HepG2 (cell line): ENCODE data around the gene ZNF101. TPM values are rescaled to one million over a fixed set of nuclear protein-coding genes. Genes with fewer than 3 reads are reported as not detected.

Source experiments
- BATF2 ChIP-seq: sonication (generic); formaldehyde crosslinking; IDR thresholded peaks from 2 replicates; pipeline ENCODE4 v1.8.0; 2022; ENCODE audit warnings: mild to moderate bottlenecking, missing genetic modification reagents, moderate library complexity
- BRF2 ChIP-seq: sonication (generic); formaldehyde crosslinking; IDR thresholded peaks from 2 replicates; pipeline ENCODE4 v1.8.1; 2022; ENCODE audit warnings: mild to moderate bottlenecking, missing genetic modification reagents
- CREB3 ChIP-seq: sonication (generic); formaldehyde crosslinking; IDR thresholded peaks from 2 replicates; pipeline ENCODE4 v1.5.0; 2020; ENCODE audit warnings: missing genetic modification reagents
- ETV6 ChIP-seq: sonication (generic); formaldehyde crosslinking; conservative IDR thresholded peaks from 2 replicates; pipeline ENCODE4 v1.4.0; 2020; ENCODE audit warnings: missing genetic modification reagents
- GTF2F1 ChIP-seq: fragments of 150-350 bp; IDR thresholded peaks from 2 replicates; pipeline ENCODE4 v1.6.1; 2014; ENCODE audit warnings: low read length
- KLF16 ChIP-seq, 2 experiments: sonication (generic) in 1 of 2; formaldehyde crosslinking in 1 of 2; IDR thresholded peaks; 2 replicates each; pipeline versions ENCODE4 v1.6.1 to v1.8.0; 2016 to 2023; ENCODE audit warnings: missing genetic modification reagents in 2 of 2, missing compliant biosample characterization in 1 of 2
- MTERF4 ChIP-seq: sonication (generic); formaldehyde crosslinking; IDR thresholded peaks from 2 replicates; pipeline ENCODE4 v1.8.0; 2023; ENCODE audit warnings: mild to moderate bottlenecking, missing genetic modification reagents
- POGK ChIP-seq: sonication (generic); formaldehyde crosslinking; conservative IDR thresholded peaks from 2 replicates; pipeline ENCODE4 v1.8.0; 2022; ENCODE audit warnings: mild to moderate bottlenecking, moderate library complexity, missing genetic modification reagents
- PRDM10 ChIP-seq: sonication (generic); formaldehyde crosslinking; IDR thresholded peaks from 2 replicates; pipeline ENCODE4 v1.4.0; 2020; ENCODE audit warnings: low read depth, missing genetic modification reagents
- SMC3 ChIP-seq: IDR thresholded peaks from 2 replicates; pipeline ENCODE4 v1.6.1; 2011; ENCODE audit warnings: low read length, improper control_type of control experiment
- ZNF10 ChIP-seq: sonication (generic); formaldehyde crosslinking; IDR thresholded peaks from 2 replicates; pipeline ENCODE4 v1.4.0; 2020; ENCODE audit warnings: mild to moderate bottlenecking, low read depth, missing genetic modification reagents, borderline replicate concordance
- ZNF234 ChIP-seq: sonication (generic); formaldehyde crosslinking; conservative IDR thresholded peaks from 2 replicates; pipeline ENCODE4 v1.5.1; 2020; ENCODE audit warnings: mild to moderate bottlenecking, missing genetic modification reagents
- ZNF24 ChIP-seq: fragments of 450-650 bp; IDR thresholded peaks from 2 replicates; pipeline ENCODE4 v1.6.1; 2017; ENCODE audit warnings: antibody characterized with exemption, mild to moderate bottlenecking
- ZNF3 ChIP-seq: IDR thresholded peaks from 2 replicates; pipeline ENCODE4 v1.7.0; 2017; ENCODE audit warnings: inconsistent platforms
- ZNF496 ChIP-seq: sonication (generic); formaldehyde crosslinking; IDR thresholded peaks from 2 replicates; pipeline ENCODE4 v1.8.1; 2023; ENCODE audit warnings: mild to moderate bottlenecking, moderate library complexity, missing genetic modification reagents; ENCODE audit not compliant: insufficient replicate concordance
- ZNF761 ChIP-seq: sonication (generic); formaldehyde crosslinking; conservative IDR thresholded peaks from 2 replicates; pipeline ENCODE4 v1.4.0; 2020; ENCODE audit warnings: mild to moderate bottlenecking, missing genetic modification reagents
- ZSCAN5A ChIP-seq: sonication (generic); formaldehyde crosslinking; IDR thresholded peaks from 2 replicates; pipeline ENCODE4 v1.8.0; 2022; ENCODE audit warnings: mild to moderate bottlenecking, missing genetic modification reagents, borderline replicate concordance
- polyA plus RNA-seq, 8 experiments: library from polyadenylated mRNA; depleted of rRNA in 3 of 8; stranded (reverse) in 7 of 8; unstranded in 1 of 8; fragments of >200 nt; fragmentation: Illumina TruSeq in 4 of 8; extraction: Trizol in 4 of 8; gene quantifications; 2 replicates each; pipeline versions ENCODE4 v1.2.1 to v1.2.3, GENCODE V29; 2011 to 2016; ENCODE audit warnings: low read depth in 4 of 8, missing spikeins in 1 of 8, mixed read lengths in 1 of 8; ENCODE audit not compliant: insufficient read depth in 1 of 8
- total RNA-seq, 5 experiments: library from RNA; depleted of rRNA; stranded (reverse); fragments of >200 nt; fragmentation: Illumina TruSeq; extraction: Trizol; gene quantifications; 2 replicates each; pipeline ENCODE4 v1.2.3, GENCODE V29; 2016; ENCODE audit warnings: low read depth in 1 of 5

ZNF101 gene
- total and polyA plus RNA-seq, 2 of the 13 experiments (the other 11 are each of a cell fraction or from before 2014, with no cell fraction given), result 12.9 to 28.9 TPM

- TF ChIP-seq BRF2 (CRISPR knock-in tag) (no peak), CREB3 (no peak), ZNF234 (no peak), ZNF24 (no peak), ZNF761 (CRISPR knock-in tag) (no peak), BATF2 (CRISPR knock-in tag) (peak; percentile 50; the same call in 1 of the 2 replicates), ETV6 (0 out of 2 replicates have a peak, but pooled peaks have one; percentile 63), KLF16 (CRISPR knock-in tag; IDR thresholded peaks at IDR 0.05) (no peak; a peak in 1 of 4 replicates), MTERF4 (no peak), ZNF10 (CRISPR knock-in tag) (no peak), SMC3 (no peak), POGK (peak; percentile 81), ZNF3 (CRISPR knock-in tag) (no peak), PRDM10 (CRISPR knock-in tag) (no peak), ZSCAN5A (no peak), GTF2F1 (no peak), ZNF496 (no peak)
Observed at GRCh38 chr19:19732579-19733501, 64.2 kb downstream of the ZNF101 start, which contains the start of gene ZNF14 (continued).
